CD14-positive monocyte (primary cell): ENCODE data around the gene SEC24D. TPM values are rescaled to one million over a fixed set of nuclear protein-coding genes. Genes with fewer than 3 reads are reported as not detected.

Experiments used
- DNase-seq, 3 donors: peaks; one replicate each; pipeline ENCODE4 v3.0.0-alpha.2; 2011 to 2022
- H2AFZ ChIP-seq: 2 replicates; pipeline ENCODE4 v1.6.0; 2012; ENCODE audit warnings: mild to moderate bottlenecking, low read depth, low read length, inconsistent platforms; ENCODE audit not compliant: insufficient read depth, poor library complexity, severe bottlenecking
- H3K27ac ChIP-seq, 2 donors: 1 replicate in 1 of 2; 2 replicates in 1 of 2; pipeline ENCODE4 v1.5.1; 2012 to 2013; ENCODE audit warnings: low read length in 2 of 2, control low read depth in 1 of 2, inconsistent platforms in 1 of 2, low read depth in 1 of 2, mild to moderate bottlenecking in 1 of 2
- H3K27me3 ChIP-seq, 2 donors: one replicate each; pipeline versions ENCODE4 v1.6.0 to v1.6.1; 2011 to 2013; ENCODE audit warnings: low read length in 2 of 2; ENCODE audit not compliant: control insufficient read depth in 2 of 2, insufficient read depth in 2 of 2
- H3K36me3 ChIP-seq, 2 donors: replicated peaks in 1 of 2; 1 replicate in 1 of 2; 2 replicates in 1 of 2; pipeline versions ENCODE4 v1.5.1 to v1.6.1; 2012 to 2013; ENCODE audit warnings: low read length in 2 of 2, control low read depth in 1 of 2, inconsistent platforms in 1 of 2, mild to moderate bottlenecking in 1 of 2; ENCODE audit not compliant: insufficient read depth in 2 of 2, control insufficient read depth in 1 of 2
- H3K4me1 ChIP-seq, 2 donors: 1 replicate in 1 of 2; 2 replicates in 1 of 2; pipeline versions ENCODE4 v1.5.1 to v1.6.1; 2012 to 2013; ENCODE audit warnings: low read length in 2 of 2, control low read depth in 1 of 2, inconsistent platforms in 1 of 2, mild to moderate bottlenecking in 1 of 2, moderate library complexity in 1 of 2; ENCODE audit not compliant: insufficient read depth in 2 of 2, control insufficient read depth in 1 of 2
- H3K4me2 ChIP-seq: replicated peaks from 2 replicates; pipeline ENCODE3; 2012; ENCODE audit warnings: low read length, moderate library complexity, mild to moderate bottlenecking; ENCODE audit not compliant: poor library complexity, severe bottlenecking; ENCODE audit errors: extremely low read depth
- H3K4me3 ChIP-seq, 3 experiments: fragments of 200-600 bp in 1 of 3; sonication (generic) in 1 of 3; replicated peaks in 1 of 3; 1 replicate in 2 of 3; 2 replicates in 1 of 3; pipeline ENCODE4 v1.5.1; 2011 to 2013; ENCODE audit warnings: low read length in 3 of 3, mild to moderate bottlenecking in 3 of 3, control low read depth in 2 of 3, low read depth in 2 of 3, inconsistent platforms in 1 of 3, moderate library complexity in 1 of 3
- H3K79me2 ChIP-seq: 2 replicates; pipeline ENCODE4 v1.6.0; 2012; ENCODE audit warnings: mild to moderate bottlenecking, control low read depth, inconsistent platforms, low read length, moderate library complexity; ENCODE audit not compliant: insufficient read depth
- H3K9ac ChIP-seq: 2 replicates; pipeline ENCODE4 v1.6.0; 2017; ENCODE audit warnings: low read length, mild to moderate bottlenecking; ENCODE audit not compliant: insufficient read depth, poor library complexity, severe bottlenecking
- H3K9me3 ChIP-seq, 2 donors: replicated peaks in 1 of 2; 1 replicate in 1 of 2; 2 replicates in 1 of 2; pipeline versions ENCODE4 v1.5.1 to v1.6.1; 2012 to 2013; ENCODE audit warnings: low read length in 2 of 2, control low read depth in 1 of 2; ENCODE audit not compliant: control insufficient read depth in 1 of 2, insufficient read depth in 1 of 2
- H4K20me1 ChIP-seq: 2 replicates; pipeline ENCODE4 v1.6.0; 2012; ENCODE audit warnings: mild to moderate bottlenecking, low read length, control low read depth, moderate library complexity; ENCODE audit not compliant: insufficient read depth
- H3K27ac Mint-ChIP-seq, 7 donors: one replicate each; pipeline ENCODE4 v1.8.0; 2020; ENCODE audit warnings: mild to moderate bottlenecking in 7 of 7, mixed read lengths in 7 of 7, moderate library complexity in 6 of 7, inconsistent platforms in 2 of 7
- H3K27me3 Mint-ChIP-seq, 3 donors: one replicate each; pipeline ENCODE4 v1.8.0; 2021 to 2022; ENCODE audit warnings: low read depth in 3 of 3, mild to moderate bottlenecking in 3 of 3, mixed read lengths in 3 of 3, moderate library complexity in 3 of 3, inconsistent platforms in 1 of 3
- H3K36me3 Mint-ChIP-seq, 2 donors: one replicate each; pipeline ENCODE4 v1.8.0; 2020; ENCODE audit warnings: mixed read lengths in 2 of 2, inconsistent platforms in 1 of 2, mild to moderate bottlenecking in 1 of 2
- H3K4me1 Mint-ChIP-seq: one replicate; pipeline ENCODE4 v1.8.0; 2020; ENCODE audit warnings: mild to moderate bottlenecking, mixed read lengths
- H3K4me3 Mint-ChIP-seq, 2 donors: one replicate each; pipeline ENCODE4 v1.8.0; 2020; ENCODE audit warnings: mild to moderate bottlenecking in 2 of 2, mixed read lengths in 2 of 2, moderate library complexity in 1 of 2
- H3K9me3 Mint-ChIP-seq, 7 donors: one replicate each; pipeline ENCODE4 v1.8.0; 2020 to 2022; ENCODE audit warnings: mixed read lengths in 7 of 7, mild to moderate bottlenecking in 6 of 7, moderate library complexity in 6 of 7, inconsistent platforms in 2 of 7
- CTCF ChIP-seq: fragments of 200-600 bp; IDR thresholded peaks from one replicate; pipeline ENCODE4 v1.8.0; 2022; ENCODE audit warnings: antibody characterized with exemption, mild to moderate bottlenecking
- WGBS: methylation state at CpG from one replicate; pipeline ENCODE4 v1.1.5; 2013; ENCODE audit warnings: missing lambda C conversion rate; ENCODE audit not compliant: insufficient coverage; 5-methylcytosine and 5-hydroxymethylcytosine counted together
- intact Hi-C, 2 donors: fragments of 100-400 bp; cut with micrococcal nuclease; formaldehyde crosslinking; loops; one replicate each; pipeline versions ENCODE4 v1.15.0 to v1.15.1; 2023
- polyA plus RNA-seq, 3 donors: library from polyadenylated mRNA; depleted of rRNA in 1 of 3; unstranded in 2 of 3; stranded (reverse) in 1 of 3; fragments of 300-500 nt in 2 of 3; fragments of >200 nt in 1 of 3; fragmentation: Illumina TruSeq in 2 of 3; gene quantifications; 1 replicate in 2 of 3; 2 replicates in 1 of 3; pipeline ENCODE4 v1.2.3, GENCODE V29; 2012 to 2021

The SEC24D gene
- polyA plus RNA-seq, 3 donors, result 16.8 to 31.3 (median 22.6) TPM

- no peak for TF ChIP-seq CTCF
- intact Hi-C loops, result no loop called here
- Mint-ChIP-seq H3K4me1 (no peaks in the 10 kb centered on the region), H3K9me3 (no peaks in the 10 kb centered on the region), H3K27me3 (peaks cover 0 to 2% (median 0%) of the 10 kb centered on the region in 3 donors), H3K36me3 (peaks cover 59 to 65% of the 10 kb centered on the region in 2 donors), H3K27ac (no peak overlapping the region), H3K4me3 (no peak overlapping the region)
- H3K9me3 ChIP-seq, result no peaks in the 10 kb centered on the region
- no peaks in the 10 kb centered on the region for H4K20me1 ChIP-seq
- no peak overlapping the region for H3K4me3 ChIP-seq
- H3K4me2 ChIP-seq, result no peak overlapping the region
- H3K36me3 ChIP-seq, result peaks cover 55 to 88% of the 10 kb centered on the region in 2 donors
- no peak for DNase-seq
- no peaks in the 10 kb centered on the region for H3K79me2 ChIP-seq
- H3K27ac ChIP-seq, result no peak overlapping the region
- no peak overlapping the region for H3K9ac ChIP-seq
- no peaks in the 10 kb centered on the region for H3K4me1 ChIP-seq
- H3K27me3 ChIP-seq, result no peaks in the 10 kb centered on the region
- H2AFZ ChIP-seq, result no peak overlapping the region
- no CpG with 5 or more reads among the region's 2 CpGs for WGBS
These were observed 124.9 kb downstream of the SEC24D start for GRCh38 chr4:118711052-118711451.

- DNase-seq, result no peak
- no peak overlapping the region for H3K4me2 ChIP-seq
- H3K36me3 Mint-ChIP-seq, result peaks cover 73 to 86% of the 10 kb centered on the region in 2 donors
- no peak overlapping the region for H3K4me3 ChIP-seq
- intact Hi-C loops, result no loop called here
- H3K36me3 ChIP-seq, result peaks cover 84 to 99% of the 10 kb centered on the region in 2 donors
- H3K9me3 Mint-ChIP-seq, result no peaks in the 10 kb centered on the region
- H3K9me3 ChIP-seq, result no peaks in the 10 kb centered on the region
- peaks cover 0 to 1% (median 0%) of the 10 kb centered on the region in 3 donors for H3K27me3 Mint-ChIP-seq
- H3K4me1 ChIP-seq, result no peaks in the 10 kb centered on the region
- TF ChIP-seq CTCF, result no peak
- H3K9ac ChIP-seq, result no peak overlapping the region
- no peaks in the 10 kb centered on the region for H3K79me2 ChIP-seq
- H3K4me1 Mint-ChIP-seq, result no peaks in the 10 kb centered on the region
- no peak overlapping the region for H3K27ac Mint-ChIP-seq
- no CpG with 5 or more reads among the region's 2 CpGs for WGBS
- no peaks in the 10 kb centered on the region for H4K20me1 ChIP-seq
- no peaks in the 10 kb centered on the region for H3K27me3 ChIP-seq
- H3K4me3 Mint-ChIP-seq, result no peak overlapping the region
- no peak overlapping the region for H3K27ac ChIP-seq
- no peak overlapping the region for H2AFZ ChIP-seq
These were observed 132.8 kb downstream of the SEC24D start for GRCh38 chr4:118703118-118703517.
